SU-DHL-6 (cell line): ENCODE results near the gene SULT2B1.
"Not testable (repeated sequence)": the region's sequence is repeated elsewhere in the genome, so short reads cannot be mapped to it uniquely, and the experiment has no call there.

ENCODE experiments used
- CTCF ChIP-seq: fragments of 200-600 bp; sonication (generic); IDR thresholded peaks from one replicate; pipeline ENCODE4 v1.5.1; 2017; ENCODE audit warnings: antibody characterized with exemption, mild to moderate bottlenecking, low read length, moderate library complexity; ENCODE audit not compliant: insufficient read depth, poor library complexity, severe bottlenecking
- EZH2phosphoT487 ChIP-seq: fragments of 200-600 bp; sonication (generic), shearing (Covaris generic); conservative IDR thresholded peaks from 2 replicates; pipeline ENCODE4 v1.6.1; 2018; ENCODE audit warnings: mild to moderate bottlenecking, antibody characterized with exemption, low read length, moderate library complexity, mixed read lengths

GRCh38 chr19:48519426-48519825 lies 32.5 kb upstream of the SULT2B1 start:
- TF ChIP-seq CTCF, EZH2phosphoT487: not testable (repeated sequence)
